ENCODE results near the gene TOR2A. TPM values are rescaled to one million over a fixed set of nuclear protein-coding genes. Genes with fewer than 3 reads are reported as not detected.
A peak's percentile ranks its signal among the peaks of the same experiment; 100 is the strongest.

Gene TOR2A
- total RNA-seq, 5 donors from 2014 or later (not counting 1 experiment from before 2014, with no cell fraction given), result 7.7 to 18.4 (median 15.5) TPM

- H3K9me3 ChIP-seq, result no peaks in the 10 kb centered on the region
- Mint-ChIP-seq H3K9me3 (no peaks in the 10 kb centered on the region), H3K27ac (peak overlapping the region; percentile 96 to 99), H3K27me3 (no peaks in the 10 kb centered on the region), H3K36me3 (no peaks in the 10 kb centered on the region), H3K4me3 (peak overlapping the region; percentile 96 to 99 (median 98)), H3K4me1 (peaks cover 62 to 81% (median 73%) of the 10 kb centered on the region in 3 donors)
- peak overlapping the region; percentile 51 to 97 for H3K4me3 ChIP-seq (ENCODE audit: control insufficient read depth in 1 of 2, extremely low read depth in 1 of 2, low read length in 1 of 2)
- peak in 9 of 35 experiments; percentile 18 to 77 (median 35) for DNase-seq
- peaks cover 27 to 89% of the 10 kb centered on the region in 2 experiments for H3K4me1 ChIP-seq (ENCODE audit: control insufficient read depth in 1 of 2, extremely low read depth in 1 of 2, insufficient read depth in 2 of 2, low read length in 2 of 2)
- peak in 3 of 4 experiments; percentile 7 to 28 (median 15) for ATAC-seq (replicated peaks in 1 of 4)
- no peaks in the 10 kb centered on the region for H3K27me3 ChIP-seq (replicated peaks in 1 of 2; ENCODE audit: control insufficient read depth in 2 of 2, extremely low read depth in 1 of 2, insufficient read depth in 2 of 2, low read length in 1 of 2)
- ChIA-PET CTCF (interaction anchor here in 1 of 2 donors (0.6 kb wide), 1 partner anchor 839 kb away, joined by 4 read pairs; no protein-coding TSS in a partner anchor), POLR2A (interaction anchor here in 1 of 2 donors (0.6 kb wide), 1 partner anchor 10 kb away, joined by 3 read pairs; no protein-coding TSS in a partner anchor)
- H3K27ac ChIP-seq (ENCODE audit: low read length), result peak overlapping the region; percentile 95
- H3K36me3 ChIP-seq (ENCODE audit: control insufficient read depth in 2 of 2, extremely low read depth in 1 of 2, insufficient read depth in 1 of 2, low read length in 1 of 2), result peaks cover under 1 to 4% of the 10 kb centered on the region in 2 donors
- WGBS (ENCODE audit: insufficient coverage), result 11% methylated on average over 9 of the region's 17 CpGs
Measured at GRCh38 chr9:127779136-127779981, 44.3 kb upstream of the TOR2A start.

GRCh38 chr9:127778280-127779135, 43.4 kb upstream of the TOR2A start, which contains the start of gene SH2D3C:
TSS of gene SH2D3C (minus strand) at chr9:127778666. CDS start at chr9:127778627, 39 bp downstream.
- peak within 1 kb of the TSS; percentile 51 to 97 for H3K4me3 ChIP-seq (ENCODE audit: control insufficient read depth in 1 of 2, extremely low read depth in 1 of 2, low read length in 1 of 2)
- H3K4me3 Mint-ChIP-seq, result peak within 1 kb of the TSS; percentile 96 to 99 (median 98)
- H3K27ac ChIP-seq (ENCODE audit: low read length), result peak within 1 kb of the TSS; percentile 95
- peaks cover 6 to 12% of the 10 kb centered on the region in 2 donors for H3K36me3 ChIP-seq (ENCODE audit: control insufficient read depth in 2 of 2, extremely low read depth in 1 of 2, insufficient read depth in 1 of 2, low read length in 1 of 2)
- ChIA-PET POLR2A (no interaction called here), CTCF (interaction anchor here (0.6 to 1.0 kb wide), 3 partner anchors 44 to 143 kb away, joined by 3 to 7 read pairs (median 3); partner anchors contain the start of gene TOR2A (in 1 of the 2))
- H3K36me3 Mint-ChIP-seq, result peaks cover 5% of the 10 kb centered on the region
- peaks cover 24 to 89% of the 10 kb centered on the region in 2 experiments for H3K4me1 ChIP-seq (ENCODE audit: control insufficient read depth in 1 of 2, extremely low read depth in 1 of 2, insufficient read depth in 2 of 2, low read length in 2 of 2)
- WGBS (ENCODE audit: insufficient coverage), result 2% methylated on average over 11 of the region's 13 CpGs
- peaks cover 59 to 81% (median 72%) of the 10 kb centered on the region in 3 donors for H3K4me1 Mint-ChIP-seq
- no peaks in the 10 kb centered on the region for H3K9me3 Mint-ChIP-seq
- no peaks in the 10 kb centered on the region for H3K27me3 ChIP-seq (replicated peaks in 1 of 2; ENCODE audit: control insufficient read depth in 2 of 2, extremely low read depth in 1 of 2, insufficient read depth in 2 of 2, low read length in 1 of 2)
- H3K27me3 Mint-ChIP-seq, result no peaks in the 10 kb centered on the region
- H3K27ac Mint-ChIP-seq, result peak within 1 kb of the TSS; percentile 96 to 99
- H3K9me3 ChIP-seq, result no peaks in the 10 kb centered on the region
- ATAC-seq (replicated peaks in 1 of 4) (peak; percentile 46 to 54 (median 50)), DNase-seq (peak in 15 of 35 experiments; percentile 18 to 59 (median 42))

DNA sequence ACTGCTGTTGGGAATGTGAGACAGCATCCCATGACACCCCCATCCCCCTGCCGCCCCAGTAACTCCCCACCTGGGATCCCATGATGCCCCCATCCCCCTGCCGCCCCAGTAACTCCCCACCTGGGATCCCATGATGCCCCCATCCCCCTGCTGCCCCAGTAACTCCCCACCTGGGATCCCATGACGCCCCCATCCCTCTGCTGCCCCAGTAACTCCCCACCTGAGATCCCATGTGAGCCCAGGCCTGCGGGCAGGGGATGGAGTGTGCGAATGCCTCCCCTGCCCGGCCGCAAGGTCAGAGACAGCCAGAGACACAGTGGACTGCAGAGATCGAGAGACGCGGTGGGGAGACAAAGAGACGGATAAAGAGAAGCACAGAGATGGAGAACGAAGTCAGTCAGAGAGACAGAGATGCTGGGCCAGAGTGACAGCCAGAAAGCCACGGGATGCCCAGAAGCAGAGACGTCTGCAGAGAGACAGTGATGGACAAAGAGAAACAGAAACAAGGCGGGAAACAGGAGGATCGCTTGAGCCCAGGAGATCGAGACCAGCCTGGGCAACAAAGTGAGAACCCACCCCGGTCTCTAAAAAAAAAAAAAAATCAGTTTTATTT, 42.4 kb upstream of the TOR2A start:
- H3K4me3 Mint-ChIP-seq, result peak overlapping the region; percentile 96 to 99 (median 98)
- peak overlapping the region; percentile 51 to 97 for H3K4me3 ChIP-seq (ENCODE audit: control insufficient read depth in 1 of 2, extremely low read depth in 1 of 2, low read length in 1 of 2)
- POLR2A ChIA-PET, result no interaction called here
- H3K27ac Mint-ChIP-seq, result peak overlapping the region; percentile 96 to 99
- no peaks in the 10 kb centered on the region for H3K9me3 Mint-ChIP-seq
- peaks cover 6 to 23% of the 10 kb centered on the region in 2 donors for H3K36me3 ChIP-seq (ENCODE audit: control insufficient read depth in 2 of 2, extremely low read depth in 1 of 2, insufficient read depth in 1 of 2, low read length in 1 of 2)
- 0% methylated on average over 10 of the region's 18 CpGs for WGBS (ENCODE audit: insufficient coverage)
- peaks cover 21 to 84% of the 10 kb centered on the region in 2 experiments for H3K4me1 ChIP-seq (ENCODE audit: control insufficient read depth in 1 of 2, extremely low read depth in 1 of 2, insufficient read depth in 2 of 2, low read length in 2 of 2)
- H3K9me3 ChIP-seq, result no peaks in the 10 kb centered on the region
- ATAC-seq (replicated peaks in 1 of 4) (no peak), DNase-seq (peak in 1 of 35 experiments; percentile 48)
- H3K27me3 ChIP-seq (replicated peaks in 1 of 2; ENCODE audit: control insufficient read depth in 2 of 2, extremely low read depth in 1 of 2, insufficient read depth in 2 of 2, low read length in 1 of 2), result no peaks in the 10 kb centered on the region
- H3K36me3 Mint-ChIP-seq, result peaks cover 5% of the 10 kb centered on the region
- H3K4me1 Mint-ChIP-seq, result peaks cover 54 to 70% (median 68%) of the 10 kb centered on the region in 3 donors
- CTCF ChIA-PET, result interaction anchor here in 1 of 2 donors (1.0 kb wide), 1 partner anchor 43 kb away, joined by 7 read pairs; the partner anchor contains the start of gene TOR2A
- no peaks in the 10 kb centered on the region for H3K27me3 Mint-ChIP-seq
- H3K27ac ChIP-seq (ENCODE audit: low read length), result peak overlapping the region; percentile 95

- ATAC-seq (replicated peaks in 1 of 4), result no peak
- peak overlapping the region; percentile 96 to 99 for H3K27ac Mint-ChIP-seq
- CTCF ChIA-PET, result interaction anchor here in 1 of 2 donors (1.8 kb wide), 1 partner anchor 8 kb away, joined by 7 read pairs; the partner anchor contains the start of gene CDK9
- POLR2A ChIA-PET, result no interaction called here
- H3K27ac ChIP-seq (ENCODE audit: low read length), result peak overlapping the region; percentile 24
- H3K27me3 Mint-ChIP-seq, result no peaks in the 10 kb centered on the region
- peak overlapping the region; percentile 51 to 92 for H3K4me3 ChIP-seq (ENCODE audit: control insufficient read depth in 1 of 2, extremely low read depth in 1 of 2, low read length in 1 of 2)
- peaks cover 21 to 82% of the 10 kb centered on the region in 2 experiments for H3K4me1 ChIP-seq (ENCODE audit: control insufficient read depth in 1 of 2, extremely low read depth in 1 of 2, insufficient read depth in 2 of 2, low read length in 2 of 2)
- peak overlapping the region; percentile 96 to 99 (median 98) for H3K4me3 Mint-ChIP-seq
- peaks cover 6 to 28% of the 10 kb centered on the region in 2 donors for H3K36me3 ChIP-seq (ENCODE audit: control insufficient read depth in 2 of 2, extremely low read depth in 1 of 2, insufficient read depth in 1 of 2, low read length in 1 of 2)
- H3K4me1 Mint-ChIP-seq, result peaks cover 54 to 69% (median 65%) of the 10 kb centered on the region in 3 donors
- DNase-seq, result no peak
- WGBS (ENCODE audit: insufficient coverage), result 0% methylated on average over 4 of the region's 5 CpGs
- no peaks in the 10 kb centered on the region for H3K27me3 ChIP-seq (replicated peaks in 1 of 2; ENCODE audit: control insufficient read depth in 2 of 2, extremely low read depth in 1 of 2, insufficient read depth in 2 of 2, low read length in 1 of 2)
- peaks cover 5% of the 10 kb centered on the region for H3K36me3 Mint-ChIP-seq
- H3K9me3 Mint-ChIP-seq, result no peaks in the 10 kb centered on the region
- no peaks in the 10 kb centered on the region for H3K9me3 ChIP-seq
Measured at GRCh38 chr9:127776924-127777289, 41.8 kb upstream of the TOR2A start.

- peaks cover 25 to 82% of the 10 kb centered on the region in 2 experiments for H3K4me1 ChIP-seq (ENCODE audit: control insufficient read depth in 1 of 2, extremely low read depth in 1 of 2, insufficient read depth in 2 of 2, low read length in 2 of 2)
- peaks cover 6 to 32% of the 10 kb centered on the region in 2 donors for H3K36me3 ChIP-seq (ENCODE audit: control insufficient read depth in 2 of 2, extremely low read depth in 1 of 2, insufficient read depth in 1 of 2, low read length in 1 of 2)
- Mint-ChIP-seq H3K36me3 (peaks cover 5% of the 10 kb centered on the region), H3K27me3 (no peaks in the 10 kb centered on the region), H3K9me3 (no peaks in the 10 kb centered on the region), H3K4me1 (peaks cover 53 to 66% (median 65%) of the 10 kb centered on the region in 3 donors), H3K4me3 (peak overlapping the region; percentile 96 to 99 (median 98)), H3K27ac (peak overlapping the region; percentile 96 to 99)
- H3K4me3 ChIP-seq (ENCODE audit: control insufficient read depth in 1 of 2, extremely low read depth in 1 of 2, low read length in 1 of 2), result peak overlapping the region; percentile 51 to 92
- ATAC-seq (replicated peaks in 1 of 4), result peak; percentile 61 to 70 (median 66)
- POLR2A ChIA-PET, result interaction anchor here in 1 of 2 donors (0.6 kb wide), 2 partner anchors 31 to 326 kb away, joined by 3 read pairs; no protein-coding TSS in a partner anchor
- CTCF ChIA-PET, result interaction anchor here (0.6 to 1.8 kb wide), 5 partner anchors 8 to 355 kb away, joined by 3 to 8 read pairs (median 6); partner anchors contain the start of genes CDK9 (in 1 of the 2) and TOR2A (in 1 of the 2)
- no peaks in the 10 kb centered on the region for H3K27me3 ChIP-seq (replicated peaks in 1 of 2; ENCODE audit: control insufficient read depth in 2 of 2, extremely low read depth in 1 of 2, insufficient read depth in 2 of 2, low read length in 1 of 2)
- DNase-seq, result peak; percentile 58 to 88 (median 80)
- 0% methylated on average over 6 of the region's 15 CpGs for WGBS (ENCODE audit: insufficient coverage)
- peak overlapping the region; percentile 24 for H3K27ac ChIP-seq (ENCODE audit: low read length)
- no peaks in the 10 kb centered on the region for H3K9me3 ChIP-seq
Measured at GRCh38 chr9:127776195-127776923, 41.3 kb upstream of the TOR2A start.
